Measurements from ENCODE around the gene CLCN2. TPM values are rescaled to one million over a fixed set of nuclear protein-coding genes. Genes with fewer than 3 reads are reported as not detected.

CLCN2 gene
- 1 to 10 TPM; 5.0 to 6.8 TPM for total RNA-seq

DNA sequence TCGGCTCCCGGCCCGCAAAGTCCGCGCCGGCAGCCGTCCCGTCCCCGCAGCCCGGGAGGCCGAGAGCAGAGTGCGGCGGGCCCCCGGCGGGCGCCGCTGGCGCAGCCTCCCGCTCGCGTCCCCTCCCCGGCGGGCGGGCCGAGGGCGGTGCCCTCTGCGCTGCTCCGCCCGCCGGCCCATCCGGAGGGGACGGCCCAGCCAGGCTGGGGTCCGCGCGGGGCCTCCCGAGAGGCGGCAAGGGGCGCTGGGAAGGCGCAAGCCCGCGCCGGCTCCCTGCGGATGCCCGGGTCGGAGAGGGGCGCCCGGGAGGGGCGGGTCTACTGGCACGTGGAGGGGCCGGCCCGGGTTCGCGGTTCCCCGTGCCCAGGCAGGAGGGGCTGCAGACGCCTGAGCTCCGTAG is at the start of gene CLCN2, which contains the start of gene POLR2H:
Gene CLCN2, minus strand, starts transcription at position 74 of the 400 bp plus-strand sequence. CDS start 126 bp downstream, outside the sequence.
Gene POLR2H, plus strand, starts transcription at position 179 of the 400 bp plus-strand sequence. CDS start 1,783 bp downstream, outside the sequence.
- peak; percentile 69 for DNase-seq
- Mint-ChIP-seq H3K27me3 (peaks cover 4% of the 10 kb centered on the region), H3K36me3 (peaks cover 25% of the 10 kb centered on the region), H3K4me3 (peak within 1 kb of the TSS; percentile 96), H3K4me1 (peaks cover 28% of the 10 kb centered on the region), H3K9me3 (no peaks in the 10 kb centered on the region), H3K27ac (peak within 1 kb of the TSS; percentile 92)

DNA sequence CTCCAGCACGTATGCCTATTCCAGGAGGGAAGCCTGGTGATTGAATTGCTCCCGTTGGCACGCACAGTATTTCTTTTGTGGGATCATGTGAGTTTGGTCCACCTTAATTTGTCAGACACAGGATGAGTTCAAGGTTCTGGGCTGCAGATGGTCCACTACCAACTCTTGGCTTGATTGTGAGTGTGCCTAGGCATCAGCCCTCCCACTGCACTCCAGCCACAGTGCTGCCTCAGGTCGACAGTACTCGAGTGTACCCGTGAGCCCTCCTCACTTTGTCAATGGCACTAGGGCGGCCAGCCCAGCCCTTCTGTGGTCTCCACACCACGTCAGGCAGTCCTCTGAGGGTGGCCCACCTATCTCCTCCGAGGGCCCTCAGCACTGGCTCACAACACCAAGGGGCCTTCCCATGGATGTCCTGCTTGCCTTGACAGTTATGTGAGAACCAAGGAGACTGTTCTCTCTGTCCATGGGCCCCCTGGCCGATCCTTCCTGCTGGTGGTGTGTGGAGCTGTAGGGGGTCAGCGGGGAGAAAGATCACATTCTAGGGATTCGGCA is 48.6 kb upstream of the CLCN2 start:
- DNase-seq: no peak
- Mint-ChIP-seq H3K27me3 (no peaks in the 10 kb centered on the region), H3K36me3 (no peaks in the 10 kb centered on the region), H3K27ac (no peak overlapping the region), H3K4me3 (no peak overlapping the region), H3K4me1 (no peaks in the 10 kb centered on the region), H3K9me3 (no peaks in the 10 kb centered on the region)

DNA sequence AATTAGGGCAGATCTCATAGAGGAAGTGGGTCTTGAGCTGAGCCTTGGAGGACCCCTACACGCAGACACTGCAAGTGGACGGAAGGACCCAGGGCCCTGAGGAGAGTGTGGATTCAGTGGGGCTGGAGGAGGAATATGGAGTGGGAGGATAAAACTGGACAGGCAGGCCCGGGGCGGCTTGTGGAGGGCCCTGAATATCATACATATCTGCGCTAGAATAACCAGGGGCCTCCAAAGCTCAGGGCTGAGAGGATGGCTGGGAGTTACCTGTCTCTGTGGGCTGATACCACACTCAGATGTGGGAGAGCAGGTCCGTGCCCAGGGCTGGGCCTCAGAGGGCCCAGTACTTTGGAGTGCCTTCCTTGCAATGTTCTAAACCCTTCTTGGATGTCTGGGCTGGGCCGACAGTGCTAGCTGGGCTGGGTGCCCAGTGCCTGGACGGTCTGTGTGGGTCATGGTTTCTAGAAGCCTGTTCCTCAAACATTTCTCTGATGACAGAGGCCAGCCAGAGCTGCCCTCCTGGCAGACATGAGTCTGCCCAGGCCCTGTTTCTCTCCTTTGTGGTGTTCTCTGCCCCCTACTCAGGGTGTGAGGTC is 48.0 kb upstream of the CLCN2 start:
- Mint-ChIP-seq H3K4me1 (no peaks in the 10 kb centered on the region), H3K27ac (no peak overlapping the region), H3K27me3 (no peaks in the 10 kb centered on the region), H3K4me3 (no peak overlapping the region), H3K36me3 (no peaks in the 10 kb centered on the region), H3K9me3 (no peaks in the 10 kb centered on the region)
- DNase-seq: no peak

DNA sequence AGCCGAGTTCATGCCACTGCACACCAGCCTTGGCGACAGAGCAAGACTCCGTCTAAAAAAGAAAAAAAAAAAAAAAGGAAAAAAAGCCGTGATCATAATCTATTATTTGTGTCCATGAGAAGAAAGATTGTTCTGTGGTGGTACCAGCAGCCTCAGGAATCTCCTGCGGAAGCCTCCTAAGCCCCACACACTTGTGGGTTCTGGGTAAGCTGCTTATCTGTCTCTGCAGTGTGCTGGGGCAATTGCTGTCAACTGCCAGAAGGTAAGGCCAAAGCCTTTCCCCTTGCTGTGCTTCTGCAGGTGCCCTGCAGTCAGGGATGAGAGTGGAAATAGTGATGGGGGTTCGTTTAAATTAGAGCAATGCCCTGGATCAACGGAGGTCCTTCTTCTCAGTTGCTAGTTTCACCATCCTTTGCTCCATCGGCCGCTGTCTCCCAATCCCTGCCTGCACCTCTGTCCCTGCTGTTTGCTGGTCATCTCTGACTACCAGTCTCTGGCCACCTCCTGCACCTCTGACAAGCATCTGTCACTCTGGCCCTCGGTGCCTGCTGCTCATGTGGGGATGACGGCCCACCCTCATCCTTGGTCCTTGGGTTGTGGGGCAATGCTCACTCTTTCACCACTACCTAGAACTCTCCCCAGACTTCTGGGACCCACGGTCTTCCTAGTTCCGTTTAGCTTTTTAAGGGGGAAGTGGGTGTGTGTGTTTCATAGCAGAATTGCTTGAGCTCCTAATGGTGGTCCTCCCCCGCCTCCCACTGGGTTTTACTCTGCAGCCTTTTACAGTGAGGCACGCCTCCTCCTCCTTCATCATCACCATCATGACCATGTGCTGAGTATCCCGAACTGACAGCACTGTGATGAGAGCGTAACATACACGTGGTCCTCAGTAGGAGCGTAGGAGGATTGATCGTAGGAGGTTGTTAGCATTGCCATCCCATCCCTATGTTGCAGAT is 43.9 kb upstream of the CLCN2 start:
- no peaks in the 10 kb centered on the region for H3K36me3 Mint-ChIP-seq
- H3K27me3 Mint-ChIP-seq: peaks cover 11% of the 10 kb centered on the region
- no peaks in the 10 kb centered on the region for H3K9me3 Mint-ChIP-seq
- no peak for DNase-seq
- H3K27ac Mint-ChIP-seq: no peak overlapping the region
- no peaks in the 10 kb centered on the region for H3K4me1 Mint-ChIP-seq
- H3K4me3 Mint-ChIP-seq: no peak overlapping the region

DNA sequence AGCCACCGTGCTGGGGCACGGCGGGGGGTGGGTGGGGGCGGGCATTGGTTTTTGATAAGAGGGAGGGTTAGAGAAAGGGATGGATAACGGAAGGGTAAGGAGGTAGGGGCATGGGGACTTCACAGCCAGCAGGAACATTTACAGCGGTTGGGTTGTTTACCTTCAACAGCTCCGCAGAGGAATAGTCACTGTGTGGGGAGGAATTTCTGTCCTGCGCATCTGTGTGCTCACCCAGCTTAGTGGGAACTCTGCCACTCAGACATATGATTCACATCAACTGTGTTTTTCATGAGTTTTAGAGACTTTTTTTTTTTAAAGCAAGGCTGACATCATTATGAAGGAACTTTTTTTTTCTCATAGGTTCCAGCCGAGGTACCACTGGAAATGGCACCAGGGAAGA is 38.0 kb upstream of the CLCN2 start:
- Mint-ChIP-seq H3K9me3 (no peaks in the 10 kb centered on the region), H3K36me3 (no peaks in the 10 kb centered on the region), H3K4me3 (no peak overlapping the region), H3K27ac (no peak overlapping the region), H3K27me3 (peaks cover 26% of the 10 kb centered on the region), H3K4me1 (no peaks in the 10 kb centered on the region)
- no peak for DNase-seq

DNA sequence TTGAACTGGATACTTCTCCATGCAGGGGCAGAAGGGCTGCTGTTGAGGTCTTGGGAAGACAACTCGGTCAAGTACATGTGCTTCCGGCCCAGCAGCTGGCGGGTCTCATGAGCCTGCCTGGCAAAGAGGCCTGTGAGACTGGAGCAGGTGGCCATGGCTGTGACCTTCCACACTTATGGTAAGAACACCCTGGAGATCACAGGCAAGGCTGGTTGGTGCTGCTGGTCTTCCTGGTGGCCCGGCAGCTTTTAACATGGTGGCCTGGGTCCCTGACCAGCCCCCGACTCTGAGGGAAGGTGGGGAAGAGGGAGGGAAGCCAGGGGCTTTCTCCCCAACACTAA is 33.9 kb upstream of the CLCN2 start:
- no peaks in the 10 kb centered on the region for H3K9me3 Mint-ChIP-seq
- DNase-seq: no peak
- peaks cover 15% of the 10 kb centered on the region for H3K27me3 Mint-ChIP-seq
- no peaks in the 10 kb centered on the region for H3K4me1 Mint-ChIP-seq
- no peak overlapping the region for H3K4me3 Mint-ChIP-seq
- H3K36me3 Mint-ChIP-seq: no peaks in the 10 kb centered on the region
- H3K27ac Mint-ChIP-seq: no peak overlapping the region

DNA sequence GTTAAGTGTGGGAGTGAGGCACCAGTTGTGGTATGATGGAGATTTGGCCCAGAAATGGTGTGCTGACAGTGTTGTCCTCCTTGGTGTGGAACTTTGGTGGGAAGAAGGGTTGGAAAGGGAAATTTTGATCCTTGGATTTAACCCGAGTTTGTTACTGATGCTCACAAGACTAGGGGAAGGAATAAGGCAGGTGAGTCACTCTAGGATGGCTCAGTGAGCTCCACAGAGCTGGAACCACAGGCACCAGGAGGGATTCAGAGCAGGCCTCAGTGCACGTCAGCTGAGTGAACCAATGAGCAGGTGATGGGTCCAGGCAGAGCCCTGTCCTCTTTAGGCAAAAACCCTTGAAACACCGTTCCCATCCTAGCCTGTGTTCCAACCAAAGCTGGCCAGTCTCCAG is 29.9 kb upstream of the CLCN2 start:
- no peak for DNase-seq
- H3K36me3 Mint-ChIP-seq: no peaks in the 10 kb centered on the region
- H3K27ac Mint-ChIP-seq: no peak overlapping the region

DNA sequence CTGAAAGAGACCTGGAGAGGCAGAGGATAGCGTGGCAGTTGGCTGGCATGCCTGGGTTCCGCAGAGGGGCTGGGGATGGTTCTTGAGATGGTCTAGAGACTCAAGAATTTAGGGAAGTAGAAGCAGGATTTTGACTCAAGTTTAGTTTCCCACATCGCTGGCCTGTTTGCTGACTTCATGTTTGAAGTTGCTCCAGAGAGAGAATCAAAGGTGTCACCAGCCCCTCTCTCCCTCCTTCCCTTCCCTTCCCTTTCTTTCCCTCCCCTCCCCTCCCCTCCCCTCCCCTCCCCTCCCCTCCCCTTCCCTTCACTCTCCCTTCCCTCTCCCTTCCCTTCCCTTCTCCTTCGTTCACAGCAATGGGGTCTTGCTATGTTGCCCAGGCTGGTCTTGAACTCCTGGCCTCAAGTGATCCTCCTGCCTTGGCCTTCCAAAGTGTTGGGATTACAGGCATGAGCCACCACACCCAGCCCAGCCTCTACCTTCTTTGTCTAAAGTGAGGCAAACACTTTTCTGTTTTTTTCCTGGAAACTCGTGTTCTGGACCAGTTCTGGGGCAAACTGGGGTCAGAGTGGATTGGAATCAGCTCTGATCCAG is 28.6 kb upstream of the CLCN2 start:
- DNase-seq: no peak
- H3K27ac Mint-ChIP-seq: no peak overlapping the region
- H3K36me3 Mint-ChIP-seq: no peaks in the 10 kb centered on the region
- H3K4me3 Mint-ChIP-seq: no peak overlapping the region
- H3K9me3 Mint-ChIP-seq: no peaks in the 10 kb centered on the region
- H3K4me1 Mint-ChIP-seq: no peaks in the 10 kb centered on the region
- peaks cover 9% of the 10 kb centered on the region for H3K27me3 Mint-ChIP-seq

More for the DNA sequence above, 29.9 kb upstream of the CLCN2 start:
- peaks cover 7% of the 10 kb centered on the region for H3K27me3 Mint-ChIP-seq
- no peak overlapping the region for H3K4me3 Mint-ChIP-seq
- no peaks in the 10 kb centered on the region for H3K9me3 Mint-ChIP-seq
- no peaks in the 10 kb centered on the region for H3K4me1 Mint-ChIP-seq

DNA sequence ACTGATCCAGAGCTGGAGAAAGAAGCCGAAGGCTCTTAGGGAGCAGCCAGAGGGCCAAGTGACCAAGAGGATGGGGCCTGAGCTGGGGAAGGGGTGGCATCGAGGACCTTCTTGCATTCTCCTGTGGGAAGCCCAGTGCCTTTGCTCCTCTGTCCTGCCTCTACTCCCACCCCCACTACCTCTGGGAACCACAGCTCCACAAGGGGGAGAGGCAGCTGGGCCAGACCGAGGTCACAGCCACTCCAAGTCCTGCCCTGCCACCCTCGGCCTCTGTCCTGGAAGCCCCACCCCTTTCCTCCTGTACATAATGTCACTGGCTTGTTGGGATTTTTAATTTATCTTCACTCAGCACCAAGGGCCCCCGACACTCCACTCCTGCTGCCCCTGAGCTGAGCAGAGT is 28.0 kb upstream of the CLCN2 start:
- no peaks in the 10 kb centered on the region for H3K9me3 Mint-ChIP-seq
- no peaks in the 10 kb centered on the region for H3K36me3 Mint-ChIP-seq
- no peak overlapping the region for H3K27ac Mint-ChIP-seq
- DNase-seq: no peak
- no peaks in the 10 kb centered on the region for H3K4me1 Mint-ChIP-seq
- H3K27me3 Mint-ChIP-seq: peaks cover 12% of the 10 kb centered on the region
- H3K4me3 Mint-ChIP-seq: no peak overlapping the region

DNA sequence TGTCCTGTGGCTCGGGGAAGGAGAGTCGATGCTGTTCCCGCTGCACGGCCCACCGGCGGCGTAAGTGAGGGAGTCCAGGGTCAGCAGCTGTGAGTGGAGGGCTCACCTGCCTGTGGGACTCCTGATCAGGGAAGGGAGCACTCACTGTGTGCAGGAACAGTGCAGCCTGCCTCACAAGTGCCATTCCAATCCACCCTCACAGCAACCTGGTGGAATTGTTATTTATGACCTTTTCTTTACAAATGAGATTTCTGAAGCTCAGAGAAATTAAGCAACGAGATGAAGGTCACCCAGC is 27.5 kb upstream of the CLCN2 start:
- Mint-ChIP-seq H3K4me3 (no peak overlapping the region), H3K27ac (no peak overlapping the region), H3K4me1 (no peaks in the 10 kb centered on the region), H3K36me3 (no peaks in the 10 kb centered on the region), H3K9me3 (no peaks in the 10 kb centered on the region), H3K27me3 (peaks cover 17% of the 10 kb centered on the region)
- no peak for DNase-seq

DNA sequence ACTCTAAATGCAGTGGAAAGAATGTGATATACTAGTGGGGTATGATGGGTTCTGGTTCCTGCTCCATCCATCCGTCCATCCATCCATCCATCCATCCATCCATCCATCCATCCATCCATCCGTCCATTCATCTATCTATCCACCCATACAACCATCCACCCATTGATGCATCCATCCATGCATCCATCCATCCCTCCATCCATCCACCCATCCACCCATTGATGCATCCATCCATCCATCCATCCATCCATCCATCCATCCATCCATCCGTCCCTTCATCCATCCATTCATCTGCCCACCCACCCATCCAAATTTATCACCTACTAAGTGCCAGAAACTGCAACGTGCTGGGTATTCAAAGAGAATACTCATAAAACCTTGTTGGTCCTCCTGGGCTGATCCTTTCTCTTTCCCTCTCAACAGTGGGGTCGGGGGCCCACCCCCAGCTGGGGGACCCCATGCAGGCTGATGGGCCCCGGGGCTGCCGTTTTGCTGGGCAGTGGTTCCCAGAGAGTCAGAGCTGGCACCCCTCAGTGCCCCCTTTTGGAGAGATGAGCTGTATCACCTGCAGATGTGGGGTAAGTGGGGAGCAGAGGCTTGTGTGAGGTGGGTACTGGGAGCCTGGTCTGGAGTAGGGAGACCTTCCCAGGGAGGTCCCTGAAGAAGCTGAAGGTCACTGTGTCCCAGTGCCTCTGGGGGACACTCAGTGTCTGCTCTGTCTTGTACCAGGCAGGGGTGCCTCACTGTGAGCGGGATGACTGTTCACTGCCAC is 26.9 kb upstream of the CLCN2 start:
- H3K36me3 Mint-ChIP-seq: no peaks in the 10 kb centered on the region
- peaks cover 21% of the 10 kb centered on the region for H3K27me3 Mint-ChIP-seq
- no peaks in the 10 kb centered on the region for H3K9me3 Mint-ChIP-seq
- H3K4me3 Mint-ChIP-seq: no peak overlapping the region
- no peaks in the 10 kb centered on the region for H3K4me1 Mint-ChIP-seq
- H3K27ac Mint-ChIP-seq: no peak overlapping the region
- no peak for DNase-seq

DNA sequence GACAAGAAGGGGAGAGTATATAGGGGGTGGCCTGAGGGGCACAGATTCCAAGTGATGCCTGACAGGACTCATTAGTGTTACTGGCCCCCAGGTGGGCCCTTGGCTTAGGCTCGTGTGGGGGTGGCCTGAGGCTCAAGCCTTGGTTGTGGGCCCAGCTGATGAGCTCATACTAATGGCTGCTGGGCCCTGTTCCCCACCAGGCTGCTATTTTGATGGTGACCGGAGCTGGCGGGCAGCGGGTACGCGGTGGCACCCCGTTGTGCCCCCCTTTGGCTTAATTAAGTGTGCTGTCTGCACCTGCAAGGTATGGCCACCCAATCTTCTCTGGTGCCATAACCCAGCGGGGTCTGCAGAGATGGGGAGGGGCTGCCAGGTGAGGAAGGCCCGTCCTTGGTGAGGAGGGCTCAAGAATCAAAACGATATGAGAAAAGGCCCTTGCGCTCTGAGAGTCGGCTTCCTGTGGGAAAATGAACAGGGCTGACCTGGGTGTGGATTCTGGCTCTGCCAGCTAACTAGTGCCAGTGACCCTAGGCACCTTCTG is 25.8 kb upstream of the CLCN2 start:
- Mint-ChIP-seq H3K4me3 (no peak overlapping the region), H3K9me3 (no peaks in the 10 kb centered on the region), H3K27ac (no peak overlapping the region), H3K4me1 (no peaks in the 10 kb centered on the region), H3K36me3 (no peaks in the 10 kb centered on the region), H3K27me3 (peaks cover 32% of the 10 kb centered on the region)
- no peak for DNase-seq

DNA sequence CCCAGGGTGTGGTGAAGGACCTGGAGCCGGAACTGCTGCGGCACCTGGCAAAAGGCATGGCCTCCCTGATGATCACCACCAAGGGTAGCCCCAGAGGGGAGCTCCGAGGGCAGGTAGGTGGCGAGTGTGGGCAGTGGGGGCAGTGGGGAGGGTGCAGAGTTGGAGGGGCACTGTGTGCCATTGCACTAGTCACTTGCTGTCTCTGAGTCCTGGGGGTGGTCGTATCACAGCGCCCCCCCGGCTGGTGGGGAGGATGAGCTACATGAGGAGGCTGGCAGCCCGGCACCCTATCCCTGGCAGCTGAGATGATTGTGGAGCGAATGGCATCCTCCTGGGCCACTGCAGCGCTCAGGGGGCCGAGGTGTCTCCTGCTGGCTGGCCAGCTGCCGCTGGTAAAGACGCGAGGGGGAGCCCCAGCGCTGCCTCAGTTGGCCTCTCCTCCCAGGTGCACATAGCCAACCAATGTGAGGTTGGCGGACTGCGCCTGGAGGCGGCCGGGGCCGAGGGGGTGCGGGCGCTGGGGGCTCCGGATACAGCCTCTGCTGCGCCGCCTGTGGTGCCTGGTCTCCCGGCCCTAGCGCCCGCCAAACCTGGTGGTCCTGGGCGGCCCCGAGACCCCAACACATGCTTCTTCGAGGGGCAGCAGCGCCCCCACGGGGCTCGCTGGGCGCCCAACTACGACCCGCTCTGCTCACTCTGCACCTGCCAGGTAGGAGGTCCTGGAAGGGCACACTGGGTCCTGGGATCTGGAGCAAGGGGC is 24.8 kb upstream of the CLCN2 start:
- Mint-ChIP-seq H3K36me3 (no peaks in the 10 kb centered on the region), H3K9me3 (no peaks in the 10 kb centered on the region), H3K4me1 (peaks cover 2% of the 10 kb centered on the region), H3K27me3 (peaks cover 42% of the 10 kb centered on the region), H3K27ac (no peak overlapping the region), H3K4me3 (no peak overlapping the region)
- DNase-seq: no peak

DNA sequence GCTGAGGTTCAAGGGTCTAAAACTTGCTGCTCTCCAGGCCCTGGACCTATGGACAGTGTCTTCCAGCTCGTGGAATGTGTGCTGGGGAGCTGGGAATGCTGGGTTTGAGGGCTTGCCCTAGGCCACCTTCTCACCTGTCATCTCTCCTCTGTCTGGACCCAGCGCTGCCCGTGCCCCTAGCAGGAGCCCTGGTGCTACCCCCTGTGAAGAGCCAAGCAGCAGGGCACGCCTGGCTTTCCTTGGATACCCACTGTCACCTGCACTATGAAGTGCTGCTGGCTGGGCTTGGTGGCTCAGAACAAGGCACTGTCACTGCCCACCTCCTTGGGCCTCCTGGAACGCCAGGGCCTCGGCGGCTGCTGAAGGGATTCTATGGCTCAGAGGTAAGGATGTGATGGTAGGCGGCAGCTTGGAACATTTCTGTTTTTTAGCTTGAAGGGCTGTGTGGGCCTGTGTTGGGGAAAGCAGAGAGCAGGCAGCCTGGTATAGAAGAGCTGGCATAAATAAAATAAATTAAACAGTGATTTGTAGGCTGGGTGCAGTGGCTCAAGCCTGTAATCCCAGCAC is 23.5 kb upstream of the CLCN2 start:
- H3K9me3 Mint-ChIP-seq: no peaks in the 10 kb centered on the region
- H3K4me3 Mint-ChIP-seq: no peak overlapping the region
- DNase-seq: no peak
- peaks cover 4% of the 10 kb centered on the region for H3K4me1 Mint-ChIP-seq
- H3K27me3 Mint-ChIP-seq: peaks cover 48% of the 10 kb centered on the region
- H3K36me3 Mint-ChIP-seq: no peaks in the 10 kb centered on the region
- no peak overlapping the region for H3K27ac Mint-ChIP-seq

Measured in activated naive CD8-positive, alpha-beta T cell treated with anti-CD3 and anti-CD28 coated beads for 36 hours (primary cell).